Amniotic stem cell (primary cell): ENCODE measurements around the gene TSPEAR.
"Not testable (repeated sequence)": the region's sequence is repeated elsewhere in the genome, so short reads cannot be mapped to it uniquely, and the experiment has no call there.

ENCODE experiments used
- DNase-seq: peaks from one replicate; lab custom pipeline; 2025; lab: John Stamatoyannopoulos, UW

Gene TSPEAR

DNA sequence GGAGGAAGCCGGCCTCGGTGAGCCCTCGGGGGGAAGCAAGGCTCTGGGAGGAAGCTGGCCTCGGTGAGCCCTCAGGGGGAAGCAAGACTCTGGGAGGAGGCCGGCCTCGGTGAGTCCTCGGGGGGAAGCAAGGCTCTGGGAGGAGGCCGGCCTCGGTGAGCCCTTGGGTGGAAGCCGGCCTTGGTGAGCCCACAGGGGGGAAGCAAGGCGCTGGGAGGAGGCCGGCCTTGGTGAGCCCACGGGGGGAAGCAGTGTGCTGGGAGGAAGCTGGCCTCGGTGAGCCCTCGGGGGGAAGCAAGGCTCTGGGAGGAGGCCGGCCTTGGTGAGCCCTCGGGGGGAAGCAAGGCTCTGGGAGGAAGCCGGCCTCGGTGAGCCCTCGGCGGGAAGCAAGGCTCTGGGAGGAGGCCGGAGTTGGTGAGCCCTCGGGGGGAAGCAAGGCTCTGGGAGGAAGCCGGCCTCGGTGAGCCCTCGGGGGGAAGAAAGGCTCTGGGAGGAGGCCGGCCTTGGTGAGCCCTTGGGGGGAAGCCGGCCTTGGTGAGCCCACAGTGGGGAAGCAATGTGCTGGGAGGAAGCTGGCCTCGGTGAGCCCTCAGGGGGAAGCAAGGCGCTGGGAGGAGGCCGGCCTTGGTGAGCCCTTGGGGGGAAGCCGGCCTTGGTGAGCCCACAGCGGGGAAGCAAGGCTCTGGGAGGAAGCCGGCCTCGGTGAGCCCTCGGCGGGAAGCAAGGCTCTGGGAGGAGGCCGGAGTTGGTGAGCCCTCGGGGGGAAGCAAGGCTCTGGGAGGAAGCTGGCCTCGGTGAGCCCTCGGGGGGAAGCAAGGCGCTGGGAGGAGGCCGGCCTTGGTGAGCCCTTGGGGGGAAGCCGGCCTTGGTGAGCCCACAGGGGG, 208.1 kb downstream of the TSPEAR start:
- DNase-seq, result not testable (repeated sequence)

GRCh38 chr21:44502171-44502958, 209.0 kb downstream of the TSPEAR start:
- no peak for DNase-seq

GRCh38 chr21:44500111-44500510, 211.3 kb downstream of the TSPEAR start:
- DNase-seq, result no peak

DNA sequence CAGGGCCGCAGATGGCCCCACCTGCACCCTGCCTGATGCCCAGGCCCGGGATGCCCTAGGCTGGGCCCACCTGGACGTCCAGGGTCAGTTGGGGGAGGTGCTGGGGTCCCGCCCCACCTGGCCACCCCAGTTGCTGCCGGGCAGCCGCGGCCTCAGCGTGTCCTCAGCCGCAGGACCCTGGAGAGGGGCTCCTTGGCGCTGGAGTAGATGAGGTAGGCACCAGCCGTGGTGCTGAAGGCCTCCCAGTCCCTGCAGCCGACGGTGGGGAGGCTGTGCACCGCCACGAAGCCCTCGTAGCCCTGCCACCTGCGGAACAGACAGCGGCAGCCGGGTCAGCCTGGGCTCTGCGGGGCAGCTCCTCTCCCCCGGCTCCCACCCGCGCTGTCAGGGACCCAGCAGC, 211.7 kb downstream of the TSPEAR start:
- no peak for DNase-seq

GRCh38 chr21:44499211-44499560, 212.2 kb downstream of the TSPEAR start:
- DNase-seq, result no peak

DNA sequence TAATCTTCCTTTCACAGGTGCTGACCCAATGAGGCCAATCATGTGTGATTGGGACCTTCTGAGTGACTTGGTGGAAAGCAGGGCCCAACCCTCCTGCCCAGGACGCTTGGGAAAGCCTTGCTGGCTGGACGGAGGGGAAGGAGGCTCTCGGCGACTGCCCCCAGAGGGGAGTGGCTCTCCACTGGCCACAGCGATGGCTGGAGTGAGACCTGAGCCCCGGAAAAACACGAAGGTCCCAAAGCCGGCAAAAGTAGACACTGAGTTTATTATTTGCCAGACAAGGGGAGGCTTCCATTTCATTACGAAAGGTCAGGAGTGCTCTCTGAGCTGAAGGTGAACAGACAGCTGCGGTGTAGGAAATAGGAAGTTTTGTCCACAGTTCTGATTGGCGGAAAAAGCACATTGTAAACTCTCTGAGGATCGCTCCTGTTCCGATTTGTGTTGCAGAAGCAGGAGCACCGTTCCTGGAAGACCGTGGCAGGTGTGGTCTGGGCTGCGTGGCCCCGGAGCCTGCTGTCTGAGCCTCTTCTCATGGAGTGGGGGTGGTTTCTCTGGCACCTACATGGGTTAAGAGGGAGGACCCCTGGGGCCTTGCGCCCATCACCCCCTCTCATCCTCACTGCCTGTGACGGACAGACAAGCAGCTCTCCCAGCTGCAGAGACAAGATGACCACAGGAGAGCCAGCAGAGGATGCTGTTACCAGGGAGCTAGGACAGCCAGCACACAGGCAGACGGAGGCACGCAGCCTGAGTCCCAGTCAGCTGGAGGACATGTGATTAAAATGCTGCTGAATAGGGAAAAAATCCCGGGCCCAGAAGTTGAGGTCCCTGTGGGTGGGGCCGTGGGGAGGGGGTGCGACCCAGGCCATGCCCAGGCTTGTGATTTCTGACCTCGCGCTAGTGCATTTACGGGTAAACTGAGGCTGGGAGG, 212.8 kb downstream of the TSPEAR start:
- DNase-seq, result no peak

DNA sequence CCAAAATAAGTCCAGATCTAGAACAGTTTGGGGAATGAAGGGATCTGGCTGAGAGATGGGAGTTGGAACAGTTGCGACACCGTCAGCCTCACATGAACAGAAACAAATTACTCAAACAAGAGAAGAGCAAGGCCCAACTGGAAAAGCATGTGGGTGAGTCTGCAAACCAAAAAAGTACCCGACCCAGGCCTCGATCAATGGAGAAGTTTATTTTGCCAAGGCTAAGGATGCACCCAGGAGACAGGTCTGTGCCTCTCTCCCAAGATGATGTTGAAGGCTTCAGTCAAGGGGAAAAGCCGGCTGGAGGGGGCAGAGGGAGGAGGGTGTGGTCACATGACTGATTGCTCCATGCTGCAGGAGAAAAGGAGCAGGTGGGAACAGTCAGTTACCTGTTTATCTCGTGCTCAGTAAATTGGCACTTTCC, 213.7 kb downstream of the TSPEAR start:
- no peak for DNase-seq

DNA sequence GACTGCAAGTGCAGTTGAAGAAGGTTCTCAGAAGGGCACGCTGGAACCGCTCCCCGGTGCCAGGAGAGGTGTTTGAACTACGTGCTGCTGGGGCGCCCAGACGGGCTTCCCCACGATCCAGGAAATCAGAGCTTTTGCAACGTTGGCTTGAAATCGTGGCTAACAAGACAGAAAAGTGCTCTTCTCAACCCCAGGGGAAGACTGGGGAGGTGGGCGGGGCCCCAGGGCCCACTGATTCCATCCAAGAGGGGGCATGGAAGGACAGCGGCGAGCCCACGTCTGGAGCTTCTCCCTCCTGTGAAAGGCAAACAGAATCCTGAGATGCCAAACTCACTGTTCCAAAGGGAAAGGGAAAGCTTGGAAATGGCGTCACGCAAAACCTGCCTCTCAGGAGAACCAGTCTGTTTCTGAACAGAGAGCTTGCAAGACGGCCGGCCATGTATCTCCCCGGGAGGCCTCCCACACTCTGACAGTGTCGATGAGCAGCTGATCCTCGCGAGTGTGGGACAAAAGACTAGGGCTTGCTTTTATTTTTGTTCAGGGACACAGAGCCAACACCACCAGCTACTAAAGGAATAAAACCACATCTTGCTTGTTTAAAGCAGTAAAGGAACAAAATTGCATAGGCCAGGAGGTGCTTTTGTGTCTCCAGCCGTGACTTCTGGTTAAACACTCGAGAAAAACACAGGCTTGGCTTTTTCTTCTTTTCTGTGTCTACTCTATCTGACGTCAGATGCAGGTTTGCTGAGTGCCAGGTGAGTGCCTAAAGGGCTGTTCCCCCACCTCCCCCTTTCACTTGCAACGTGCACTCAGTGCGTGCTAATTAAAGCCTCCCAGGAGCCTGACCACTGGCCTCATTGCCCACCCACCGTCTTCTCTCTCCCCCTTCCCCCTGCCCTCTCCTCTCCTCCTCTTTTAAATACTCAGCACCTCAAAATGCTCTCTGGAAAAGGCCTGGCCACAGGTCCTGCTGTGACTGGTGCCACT, 214.5 kb downstream of the TSPEAR start:
- DNase-seq, result no peak

- DNase-seq, result no peak
Measured at GRCh38 chr21:44495611-44496563, 215.5 kb downstream of the TSPEAR start.

GRCh38 chr21:44494956-44495355, 216.4 kb downstream of the TSPEAR start:
- no peak for DNase-seq

DNA sequence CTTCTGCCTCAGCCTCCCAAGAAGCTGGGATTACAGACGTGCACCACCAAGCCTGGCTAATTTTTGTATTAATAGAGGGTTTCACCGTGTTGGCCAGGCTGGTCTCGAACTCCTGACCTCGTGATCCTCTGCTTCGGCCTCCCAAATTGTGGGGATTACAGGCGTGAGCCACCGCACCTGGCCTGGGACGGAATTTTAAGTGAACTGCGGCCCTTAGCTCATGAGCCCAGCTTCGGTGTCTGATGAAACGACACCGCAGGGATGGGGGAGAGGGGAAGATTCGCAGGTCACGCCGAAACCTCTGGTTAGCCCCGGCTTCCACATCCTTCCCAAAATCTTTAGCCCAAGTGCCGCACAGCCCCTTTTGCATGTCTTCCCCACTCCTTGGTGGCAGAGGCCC, 217.0 kb downstream of the TSPEAR start:
- no peak for DNase-seq

DNA sequence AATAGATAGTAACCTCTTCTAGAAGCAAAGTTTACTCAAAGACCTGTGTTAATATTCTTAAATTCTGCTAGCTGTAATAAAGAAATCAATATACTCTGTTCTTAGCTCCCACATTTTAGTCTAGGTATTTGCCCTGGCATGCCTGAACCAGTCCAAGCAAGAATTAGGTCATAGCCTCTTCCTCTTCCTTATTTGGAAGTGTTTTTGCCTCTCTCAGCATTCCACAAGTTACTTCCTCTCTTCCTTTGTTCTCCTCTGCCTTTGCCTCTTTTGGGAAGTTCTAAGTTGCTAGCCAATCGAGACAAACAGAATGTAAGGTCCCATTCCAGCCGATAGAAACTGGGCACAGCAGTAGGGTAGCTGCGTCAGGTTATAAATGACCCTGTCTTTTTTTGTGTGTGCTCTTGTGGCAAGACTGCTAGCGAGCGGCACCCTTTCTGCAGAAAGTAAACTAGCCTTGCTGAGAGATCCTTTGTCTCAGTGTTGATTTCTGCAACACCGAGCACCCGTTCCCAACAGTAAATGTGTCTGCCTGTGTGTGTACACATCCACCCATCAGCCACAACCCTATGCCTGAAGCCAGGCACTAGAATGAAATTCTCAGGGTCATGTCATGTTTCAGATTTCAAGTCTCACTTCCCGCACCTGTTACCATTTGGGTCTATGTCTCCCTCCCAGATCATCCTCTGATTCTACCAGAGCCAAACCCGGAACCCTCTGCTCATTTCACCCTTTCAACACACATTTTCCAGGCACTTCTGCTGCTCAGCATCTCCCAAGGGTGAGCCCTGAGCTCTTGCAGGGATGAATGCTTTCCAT, 218.6 kb downstream of the TSPEAR start:
- no peak for DNase-seq

- DNase-seq, result no peak
Measured at GRCh38 chr21:44490816-44491215, 220.6 kb downstream of the TSPEAR start.

DNA sequence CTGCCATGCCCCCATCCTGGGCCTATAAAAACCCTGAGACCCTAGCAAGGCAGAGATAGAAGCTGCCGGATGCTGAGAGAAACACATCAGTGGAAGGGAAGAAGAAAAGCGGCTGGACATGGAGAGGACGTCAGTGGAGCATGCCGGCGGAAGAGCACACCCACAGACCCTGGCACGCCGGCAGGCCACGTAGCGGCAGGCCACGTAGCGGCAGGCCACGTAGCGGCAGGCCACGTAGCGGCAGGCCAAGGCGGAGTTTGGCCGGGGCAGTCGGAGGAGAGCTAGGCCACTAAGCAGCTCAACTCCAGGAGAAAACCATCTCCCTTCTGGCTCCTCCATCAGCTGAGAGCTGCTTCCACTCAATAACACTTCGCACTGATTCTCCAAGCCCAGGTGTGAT, 221.0 kb downstream of the TSPEAR start:
- DNase-seq, result no peak

GRCh38 chr21:44489962-44490361, 221.4 kb downstream of the TSPEAR start:
- DNase-seq, result no peak

GRCh38 chr21:44487831-44488230, 223.5 kb downstream of the TSPEAR start:
- DNase-seq, result no peak

DNA sequence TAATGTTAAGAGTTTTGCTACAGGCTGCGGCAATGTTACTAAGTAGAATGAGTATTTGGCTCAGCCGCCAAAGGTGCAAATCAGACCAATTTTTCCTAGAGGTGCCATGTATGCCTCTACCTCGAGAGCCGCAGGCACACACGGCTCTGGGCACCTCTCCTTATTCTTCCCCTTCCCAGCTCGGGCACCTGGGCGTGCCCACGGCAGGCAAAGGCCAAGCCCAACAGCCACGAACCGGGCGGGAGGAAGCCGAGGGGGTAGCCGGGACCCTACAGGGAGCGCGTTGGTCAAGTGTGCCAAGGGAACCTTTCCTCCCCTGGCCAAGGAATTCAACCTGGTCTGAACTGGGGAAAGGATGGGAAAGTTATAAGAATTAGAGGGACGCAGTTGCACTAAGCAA, 225.1 kb downstream of the TSPEAR start:
- DNase-seq, result no peak

DNA sequence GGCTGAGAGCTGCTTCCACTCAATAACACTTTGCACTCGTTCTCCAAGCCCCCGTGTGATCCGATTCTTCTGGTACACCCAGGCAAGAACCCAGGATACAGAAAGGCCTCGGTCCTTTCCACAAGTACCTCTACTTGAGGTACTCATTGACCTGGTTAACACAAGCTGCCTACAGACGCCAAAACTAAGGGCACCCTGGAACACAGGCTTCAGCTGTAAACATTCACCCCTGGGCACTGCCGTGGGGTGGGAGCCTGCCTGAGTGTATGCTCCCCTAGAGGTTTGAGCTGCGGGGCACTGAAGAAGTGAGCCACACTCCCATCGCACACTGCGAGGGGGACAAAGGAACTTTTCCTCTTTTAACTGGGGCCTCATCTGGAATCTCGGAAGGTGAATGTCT, 225.6 kb downstream of the TSPEAR start:
- DNase-seq, result no peak

- no peak for DNase-seq
Measured at GRCh38 chr21:44485254-44485793, 226.0 kb downstream of the TSPEAR start.
